ENCODE measurements around the gene VCL. TPM values are rescaled to one million over a fixed set of nuclear protein-coding genes. Genes with fewer than 3 reads are reported as not detected.
A peak's percentile ranks its signal among the peaks of the same experiment; 100 is the strongest.

Gene VCL
- total RNA-seq, 1 experiment from 2014 or later, result 291 TPM

- no peaks in the 10 kb centered on the region for H3K27me3 ChIP-seq (ENCODE audit: insufficient read depth, low read length)
- H3K4ac ChIP-seq (ENCODE audit: low read depth, low read length), result no peak overlapping the region
- no peak overlapping the region for H2BK5ac ChIP-seq (ENCODE audit: insufficient read length, low read length)
- H3K79me1 ChIP-seq (ENCODE audit: insufficient read depth, low read depth, low read length, poor library complexity, severe bottlenecking), result no peaks in the 10 kb centered on the region
- peaks cover 26% of the 10 kb centered on the region; the same call in 1 of the 2 replicates for H3K79me2 ChIP-seq (ENCODE audit: insufficient read depth, low read length)
- no peak overlapping the region for H2BK12ac ChIP-seq (ENCODE audit: insufficient read length, low read depth, low read length)
- no peak overlapping the region for H3K14ac ChIP-seq (ENCODE audit: insufficient read depth, low read length)
- no peak overlapping the region for H2BK15ac ChIP-seq (ENCODE audit: low read depth, low read length)
- Mint-ChIP-seq H3K27ac (peak overlapping the region in 2 of 3 experiments; percentile 61 to 63; a peak in 4 of 7 replicates), H3K27me3 (ENCODE audit: low read depth) (no peaks in the 10 kb centered on the region), H3K9me3 (no peaks in the 10 kb centered on the region), H3K4me3 (no peak overlapping the region), H3K36me3 (ENCODE audit: insufficient read depth in 1 of 3, low read depth in 3 of 3) (peaks cover 0 to 7% (median 5%) of the 10 kb centered on the region in 3 experiments; a peak in 4 of 7 replicates), H3K4me1 (peaks cover 5 to 14% of the 10 kb centered on the region in 2 experiments; a peak in 3 of 4 replicates)
- H3K9me3 ChIP-seq (ENCODE audit: control insufficient read depth, low read depth, low read length), result no peaks in the 10 kb centered on the region
- H3K23ac ChIP-seq (ENCODE audit: insufficient read length, low read depth, low read length), result no peak overlapping the region
- H3K56ac ChIP-seq (ENCODE audit: insufficient read length, low read depth, low read length), result no peak overlapping the region
- TF ChIP-seq, protein P1, sequence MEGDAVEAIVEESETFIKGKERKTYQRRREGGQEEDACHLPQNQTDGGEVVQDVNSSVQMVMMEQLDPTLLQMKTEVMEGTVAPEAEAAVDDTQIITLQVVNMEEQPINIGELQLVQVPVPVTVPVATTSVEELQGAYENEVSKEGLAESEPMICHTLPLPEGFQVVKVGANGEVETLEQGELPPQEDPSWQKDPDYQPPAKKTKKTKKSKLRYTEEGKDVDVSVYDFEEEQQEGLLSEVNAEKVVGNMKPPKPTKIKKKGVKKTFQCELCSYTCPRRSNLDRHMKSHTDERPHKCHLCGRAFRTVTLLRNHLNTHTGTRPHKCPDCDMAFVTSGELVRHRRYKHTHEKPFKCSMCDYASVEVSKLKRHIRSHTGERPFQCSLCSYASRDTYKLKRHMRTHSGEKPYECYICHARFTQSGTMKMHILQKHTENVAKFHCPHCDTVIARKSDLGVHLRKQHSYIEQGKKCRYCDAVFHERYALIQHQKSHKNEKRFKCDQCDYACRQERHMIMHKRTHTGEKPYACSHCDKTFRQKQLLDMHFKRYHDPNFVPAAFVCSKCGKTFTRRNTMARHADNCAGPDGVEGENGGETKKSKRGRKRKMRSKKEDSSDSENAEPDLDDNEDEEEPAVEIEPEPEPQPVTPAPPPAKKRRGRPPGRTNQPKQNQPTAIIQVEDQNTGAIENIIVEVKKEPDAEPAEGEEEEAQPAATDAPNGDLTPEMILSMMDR (conservative IDR thresholded peaks at IDR 0.05), result no peak
- no peaks in the 10 kb centered on the region for H4K20me1 ChIP-seq (ENCODE audit: control insufficient read depth, insufficient read depth, insufficient read length)
- H2AK5ac ChIP-seq (ENCODE audit: insufficient read length, low read length), result no peak overlapping the region
- no peak overlapping the region for H2AFZ ChIP-seq (ENCODE audit: low read length)
- H4K5ac ChIP-seq (ENCODE audit: insufficient read length, low read depth, low read length), result no peak overlapping the region
- no peak overlapping the region for H2BK120ac ChIP-seq (ENCODE audit: low read depth, low read length, poor library complexity, severe bottlenecking)
- H3K9ac ChIP-seq (ENCODE audit: extremely low read depth, insufficient read length, low read length), result no peak overlapping the region
- H4K8ac ChIP-seq (replicated peaks; ENCODE audit: insufficient read length, low read depth, low read length), result no peak overlapping the region
- no peaks in the 10 kb centered on the region for H3K23me2 ChIP-seq (ENCODE audit: insufficient read length, low read depth, low read length, poor library complexity, severe bottlenecking)
- no peak overlapping the region for H3K4me2 ChIP-seq (ENCODE audit: insufficient read depth, insufficient read length, low read length)
- H4K91ac ChIP-seq (ENCODE audit: insufficient read length, low read depth, low read length), result no peak overlapping the region
- H3K27ac ChIP-seq (ENCODE audit: insufficient read length, low read depth, low read length), result no peak overlapping the region
- DNase-seq, result peak; percentile 46
- H3T11ph ChIP-seq (ENCODE audit: low read length), result no peak overlapping the region
- no CpG with 5 or more reads among the region's 5 CpGs for WGBS (ENCODE audit: extremely low coverage, insufficient read length, low lambda C conversion rate)
- H3K18ac ChIP-seq (ENCODE audit: insufficient read length, low read depth, low read length), result peak overlapping the region; percentile 50
- no peak overlapping the region for H2BK20ac ChIP-seq (ENCODE audit: low read depth, low read length, poor library complexity, severe bottlenecking)
- no peaks in the 10 kb centered on the region; the same call in 1 of the 2 replicates for H3K4me1 ChIP-seq (ENCODE audit: insufficient read depth, low read length)
These were observed 53.9 kb downstream of the VCL start for GRCh38 chr10:74051736-74052342.

Measured in H9 (cell line).